HAP-1 (cell line): Measurements from ENCODE around the gene CCSER2.
"Not testable (repeated sequence)": the region's sequence is repeated elsewhere in the genome, so short reads cannot be mapped to it uniquely, and the experiment has no call there.

Experiments
- DNase-seq, 2 experiments: peaks; one replicate each; pipeline ENCODE4 v3.0.0-alpha.2; 2016 to 2020; ENCODE audit warnings: low spot score in 2 of 2
- H3K27me3 ChIP-seq: fragments of 250-450 bp; sonication (Bioruptor Pico); 2 replicates; pipeline ENCODE4 v1.5.1; 2020; ENCODE audit warnings: low read depth, mild to moderate bottlenecking, moderate library complexity
- H3K36me3 ChIP-seq: fragments of 250-450 bp; sonication (Bioruptor Pico); replicated peaks from 2 replicates; pipeline ENCODE4 v1.5.1; 2020; ENCODE audit warnings: mild to moderate bottlenecking
- H3K4me1 ChIP-seq: fragments of 250-450 bp; sonication (Bioruptor Pico); 2 replicates; pipeline ENCODE4 v1.5.1; 2020; ENCODE audit warnings: mild to moderate bottlenecking
- H3K4me3 ChIP-seq: fragments of 250-450 bp; sonication (Bioruptor Pico); 2 replicates; pipeline ENCODE4 v1.5.1; 2020; ENCODE audit warnings: mild to moderate bottlenecking, moderate library complexity
- H3K9me3 ChIP-seq: fragments of 250-450 bp; sonication (Bioruptor Pico); 2 replicates; pipeline ENCODE4 v1.5.1; 2020; ENCODE audit warnings: mild to moderate bottlenecking, moderate library complexity
- in situ Hi-C: fragments of 300-500 bp; cut with MboI; formaldehyde crosslinking; loops from 3 replicates; pipeline ENCODE4 v1.14.3; 2020; ENCODE audit warnings: low sequenced_read_pairs, inconsistent platforms, mixed read lengths

Gene CCSER2

GRCh38 chr10:84522612-84523462 lies 194.4 kb downstream of the CCSER2 start:
- in situ Hi-C loops: no loop called here
- Histone ChIP-seq H3K9me3 (0 out of 2 replicates have a peak, but pooled peaks cover 2% of the 10 kb centered on the region), H3K27me3 (no peaks in the 10 kb centered on the region), H3K36me3 (no peaks in the 10 kb centered on the region), H3K4me1 (peaks cover 7% of the 10 kb centered on the region; the same call in 1 of the 2 replicates), H3K4me3 (no peak overlapping the region)
- DNase-seq: no peak

DNA sequence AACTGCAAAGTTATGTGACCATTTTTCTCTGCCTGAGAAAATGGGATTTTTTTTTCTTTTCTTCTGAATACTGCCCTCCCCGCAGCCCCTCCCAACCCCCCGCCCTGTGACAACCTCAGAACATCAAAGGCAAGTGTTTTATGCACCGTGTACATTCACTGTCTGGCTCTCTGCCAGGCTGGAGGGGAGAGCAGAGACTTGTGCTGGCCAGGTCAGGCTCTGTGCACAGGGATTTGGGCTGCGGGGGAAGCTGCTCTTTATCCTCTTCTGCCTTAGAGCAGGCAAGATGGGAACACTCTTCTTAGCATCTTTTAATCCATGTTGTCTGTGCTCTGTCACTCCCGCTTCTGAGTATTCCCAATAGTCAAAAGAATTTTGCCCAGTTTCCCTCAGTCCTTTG lies 195.1 kb downstream of the CCSER2 start:
- H3K4me1 ChIP-seq: peaks cover 7% of the 10 kb centered on the region; the same call in 1 of the 2 replicates
- in situ Hi-C loops: no loop called here
- H3K27me3 ChIP-seq: no peaks in the 10 kb centered on the region
- H3K4me3 ChIP-seq: no peak overlapping the region
- no peaks in the 10 kb centered on the region for H3K36me3 ChIP-seq
- H3K9me3 ChIP-seq: 0 out of 2 replicates have a peak, but pooled peaks cover 2% of the 10 kb centered on the region
- DNase-seq: peak in 1 of 2 experiments; percentile 56

- Histone ChIP-seq H3K4me1 (peaks cover 7% of the 10 kb centered on the region; the same call in 1 of the 2 replicates), H3K36me3 (no peaks in the 10 kb centered on the region), H3K4me3 (no peak overlapping the region), H3K27me3 (no peaks in the 10 kb centered on the region), H3K9me3 (0 out of 2 replicates have a peak, but pooled peaks cover 2% of the 10 kb centered on the region)
- DNase-seq: no peak
- in situ Hi-C loops: no loop called here
Observed at GRCh38 chr10:84524435-84524834, 196.0 kb downstream of the CCSER2 start.

DNA sequence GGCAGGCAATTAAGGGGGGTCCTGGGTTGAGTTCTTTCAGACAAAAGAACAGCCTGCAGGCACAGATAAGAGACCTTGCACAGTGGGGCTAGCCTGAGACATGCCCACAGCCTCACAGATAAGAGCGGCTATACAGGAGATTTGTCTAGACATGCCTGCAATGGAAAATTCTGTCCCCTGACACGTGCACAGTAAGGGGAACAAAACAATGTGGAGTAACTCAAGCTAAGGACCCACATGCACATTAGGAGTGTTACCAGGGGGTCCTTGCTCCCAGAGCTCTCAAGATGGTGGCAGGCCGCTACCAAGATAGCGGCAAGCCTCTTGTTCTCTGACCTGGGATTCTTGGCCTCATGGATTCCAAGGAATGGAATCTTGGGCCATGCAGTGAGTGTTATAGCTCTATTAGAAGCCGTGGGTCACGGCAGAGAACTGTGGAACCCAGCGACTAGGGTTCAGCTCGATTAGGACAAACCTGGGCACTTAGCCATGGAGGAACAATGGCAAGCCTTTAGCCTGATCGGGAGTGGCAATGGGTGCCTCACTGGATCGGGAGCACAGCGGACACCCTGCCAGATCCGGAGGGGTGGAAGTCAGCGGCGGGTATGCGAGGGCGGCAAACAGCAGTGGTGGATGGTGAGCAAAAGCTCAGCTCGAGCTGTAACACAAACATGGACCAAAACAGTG lies 196.9 kb downstream of the CCSER2 start:
- Histone ChIP-seq H3K4me1 (peaks cover 7% of the 10 kb centered on the region; the same call in 1 of the 2 replicates), H3K36me3 (no peaks in the 10 kb centered on the region), H3K27me3 (no peaks in the 10 kb centered on the region), H3K9me3 (0 out of 2 replicates have a peak, but pooled peaks cover 2% of the 10 kb centered on the region), H3K4me3 (no peak overlapping the region)
- in situ Hi-C loops: no loop called here
- DNase-seq: no peak

DNA sequence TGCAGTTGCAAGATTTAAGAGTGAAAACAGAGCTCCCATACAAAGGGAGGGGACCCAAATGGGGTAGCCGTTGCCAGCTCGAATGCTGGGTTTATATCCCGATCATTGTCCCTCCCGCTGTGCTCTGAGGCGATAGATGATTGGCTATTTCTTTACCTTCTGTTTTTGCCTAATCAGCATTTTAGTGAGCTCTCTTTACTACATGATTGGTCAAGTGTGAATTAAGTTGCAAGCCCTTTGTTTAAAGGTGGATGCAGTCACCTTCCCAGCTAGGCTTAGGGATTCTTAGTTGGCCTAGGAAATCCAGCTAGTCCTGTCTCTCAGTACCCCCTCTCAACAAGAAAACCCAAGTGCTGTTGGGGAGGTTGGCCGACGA lies 197.4 kb downstream of the CCSER2 start:
- H3K36me3 ChIP-seq, H3K9me3 ChIP-seq, DNase-seq, H3K4me1 ChIP-seq, H3K27me3 ChIP-seq, in situ Hi-C loops, H3K4me3 ChIP-seq: not testable (repeated sequence)

DNA sequence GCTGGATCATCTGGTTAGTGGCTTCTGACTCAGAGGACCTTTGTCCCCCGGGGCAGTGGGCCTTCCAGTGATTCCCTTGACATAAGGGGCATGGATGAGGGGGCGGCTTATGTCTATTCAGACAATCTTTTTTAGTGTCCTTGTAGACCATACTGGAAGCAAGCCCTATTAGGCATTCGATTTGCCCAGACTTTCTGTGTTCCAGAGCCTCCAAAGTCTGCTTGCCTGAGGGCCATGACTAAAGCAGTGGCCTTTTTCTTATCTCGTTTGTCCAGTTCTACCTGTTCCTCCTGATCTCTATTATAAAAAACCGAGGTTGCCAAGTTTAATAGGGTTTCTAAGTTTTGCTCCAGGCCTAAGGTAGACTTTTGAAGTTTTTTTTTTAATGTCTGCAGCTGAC lies 199.0 kb downstream of the CCSER2 start:
- H3K4me3 ChIP-seq, in situ Hi-C loops, DNase-seq, H3K4me1 ChIP-seq, H3K9me3 ChIP-seq, H3K36me3 ChIP-seq, H3K27me3 ChIP-seq: not testable (repeated sequence)

DNA sequence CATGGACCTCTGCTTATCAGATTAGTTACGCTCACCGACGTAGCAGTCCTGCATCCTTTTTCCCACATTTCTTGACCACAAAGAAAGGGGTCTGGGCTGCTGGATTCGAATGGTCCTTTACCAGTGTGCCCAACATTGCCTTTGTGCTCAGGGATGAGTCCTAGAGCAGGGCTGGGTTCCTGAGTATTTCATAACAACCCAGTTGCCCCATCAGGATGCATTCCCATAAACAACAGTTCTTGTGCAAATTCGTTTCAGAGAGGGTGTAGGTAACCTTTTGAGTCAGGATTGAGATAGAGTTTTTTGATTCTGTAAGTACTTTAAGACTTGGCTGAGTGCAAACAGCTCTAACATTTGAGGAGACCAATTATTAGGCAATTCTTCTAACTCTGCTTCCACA lies 200.1 kb downstream of the CCSER2 start:
- in situ Hi-C loops, H3K9me3 ChIP-seq, DNase-seq, H3K27me3 ChIP-seq, H3K36me3 ChIP-seq, H3K4me1 ChIP-seq, H3K4me3 ChIP-seq: not testable (repeated sequence)

DNA sequence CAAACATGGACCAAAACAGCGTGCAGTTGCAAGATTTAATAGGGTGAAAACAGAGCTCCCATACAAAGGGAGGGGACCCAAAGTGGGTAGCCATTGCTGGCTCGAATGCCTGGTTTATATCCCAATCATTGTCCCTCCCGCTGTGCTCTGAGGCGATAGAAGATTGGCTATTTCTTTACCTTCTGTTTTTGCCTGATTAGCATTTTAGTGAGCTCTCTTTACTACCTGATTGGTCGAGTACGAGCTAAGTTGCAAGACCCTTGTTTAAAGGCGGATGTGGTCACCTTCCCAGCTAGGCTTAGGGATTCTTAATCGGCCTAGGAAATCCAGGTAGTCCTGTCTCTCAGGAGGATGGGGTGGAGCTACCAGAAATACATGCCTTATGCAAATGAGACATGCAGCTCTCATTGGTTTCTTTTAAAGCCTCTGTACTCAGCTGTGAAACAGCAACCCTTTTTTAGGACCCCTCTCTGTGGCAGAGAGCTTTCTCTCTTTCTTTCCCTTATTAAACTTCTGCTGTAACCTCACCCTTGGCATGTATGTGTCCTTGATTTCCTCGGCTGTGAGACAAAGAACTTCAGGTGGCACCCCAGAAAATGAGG lies 202.4 kb downstream of the CCSER2 start:
- Histone ChIP-seq H3K36me3 (no peaks in the 10 kb centered on the region), H3K27me3 (no peaks in the 10 kb centered on the region), H3K9me3 (no peaks in the 10 kb centered on the region), H3K4me3 (no peak overlapping the region), H3K4me1 (no peaks in the 10 kb centered on the region)
- DNase-seq: no peak
- in situ Hi-C loops: loop anchor here (5.0 kb wide), 1 partner anchor 159 kb away; no protein-coding TSS in a partner anchor

DNA sequence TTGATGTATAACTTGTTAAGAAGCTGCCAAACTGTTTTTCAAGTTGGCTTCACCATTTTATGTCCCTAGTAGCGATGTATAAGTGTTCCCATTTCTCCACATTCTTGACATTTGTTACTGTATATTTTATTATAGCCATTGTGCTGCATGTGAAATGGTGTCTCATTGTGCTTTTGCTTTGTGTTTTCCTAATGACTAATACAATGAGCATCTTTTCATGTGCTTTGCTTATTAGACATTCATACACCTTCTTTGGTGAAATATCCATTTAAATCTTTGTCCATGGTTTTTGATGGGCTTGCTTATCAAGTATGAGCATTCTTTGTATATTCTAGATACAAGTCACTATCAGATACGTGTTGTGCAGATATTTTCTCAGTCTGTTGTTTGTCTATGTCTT lies 203.0 kb downstream of the CCSER2 start:
- no peak overlapping the region for H3K4me3 ChIP-seq
- H3K27me3 ChIP-seq: no peaks in the 10 kb centered on the region
- in situ Hi-C loops: loop anchor here (5.0 kb wide), 1 partner anchor 159 kb away; no protein-coding TSS in a partner anchor
- no peaks in the 10 kb centered on the region for H3K9me3 ChIP-seq
- no peak for DNase-seq
- H3K4me1 ChIP-seq: no peaks in the 10 kb centered on the region
- no peaks in the 10 kb centered on the region for H3K36me3 ChIP-seq

- Histone ChIP-seq H3K4me1 (no peaks in the 10 kb centered on the region), H3K36me3 (no peaks in the 10 kb centered on the region), H3K4me3 (no peak overlapping the region), H3K9me3 (no peaks in the 10 kb centered on the region), H3K27me3 (no peaks in the 10 kb centered on the region)
- in situ Hi-C loops: loop anchor here (5.0 kb wide), 1 partner anchor 162 kb away; no protein-coding TSS in a partner anchor
- DNase-seq: no peak
Observed at GRCh38 chr10:84534168-84534567, 205.8 kb downstream of the CCSER2 start.

DNA sequence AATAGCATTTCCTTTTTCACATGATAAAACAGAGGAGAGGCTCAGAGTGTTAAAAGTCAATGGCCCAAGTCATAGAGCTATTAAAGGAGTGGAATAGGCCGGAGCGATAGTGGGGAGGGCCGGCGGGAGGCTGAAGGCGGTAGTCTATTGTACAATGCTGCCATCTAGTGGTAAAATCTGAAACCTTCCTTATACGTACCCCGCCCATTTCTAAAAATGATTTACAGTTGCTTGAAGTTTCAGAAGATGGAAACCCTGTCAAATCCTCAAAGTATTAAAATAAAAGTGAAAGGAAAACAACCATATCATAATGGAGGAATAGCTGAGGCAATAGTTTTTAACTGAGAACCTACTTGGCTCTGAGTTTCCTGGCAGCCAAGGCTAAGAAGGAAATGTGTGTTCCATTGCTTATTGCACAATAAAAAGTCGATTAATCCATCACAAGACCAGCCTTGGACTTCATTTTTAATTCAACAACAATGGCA lies 209.1 kb downstream of the CCSER2 start:
- Histone ChIP-seq H3K9me3 (no peaks in the 10 kb centered on the region), H3K4me1 (no peaks in the 10 kb centered on the region), H3K4me3 (no peak overlapping the region), H3K36me3 (no peaks in the 10 kb centered on the region), H3K27me3 (no peaks in the 10 kb centered on the region)
- DNase-seq: peak; percentile 68 to 76
- in situ Hi-C loops: no loop called here

DNA sequence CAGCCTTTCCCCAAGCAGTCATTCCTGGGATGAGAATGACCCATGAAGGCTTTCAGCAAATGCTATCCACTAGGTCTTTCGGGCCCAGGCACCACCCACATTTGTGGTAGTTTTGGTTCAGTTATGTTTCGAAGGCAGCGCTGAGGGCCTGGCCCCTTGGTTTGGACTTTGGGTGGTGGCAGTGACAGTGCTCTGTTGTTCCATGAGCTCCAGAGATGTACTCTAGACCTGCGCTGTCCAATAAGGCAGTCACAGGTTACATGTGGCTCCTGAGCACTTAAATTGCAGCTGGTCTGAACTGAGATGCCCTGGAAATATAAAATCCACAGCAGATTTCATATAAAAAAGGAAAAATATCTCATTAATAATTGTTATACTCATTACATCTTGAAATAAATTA lies 209.6 kb downstream of the CCSER2 start:
- in situ Hi-C loops: no loop called here
- peaks cover 4% of the 10 kb centered on the region for H3K4me1 ChIP-seq
- no peaks in the 10 kb centered on the region for H3K36me3 ChIP-seq
- no peak overlapping the region for H3K4me3 ChIP-seq
- no peak for DNase-seq
- no peaks in the 10 kb centered on the region for H3K9me3 ChIP-seq
- H3K27me3 ChIP-seq: no peaks in the 10 kb centered on the region

DNA sequence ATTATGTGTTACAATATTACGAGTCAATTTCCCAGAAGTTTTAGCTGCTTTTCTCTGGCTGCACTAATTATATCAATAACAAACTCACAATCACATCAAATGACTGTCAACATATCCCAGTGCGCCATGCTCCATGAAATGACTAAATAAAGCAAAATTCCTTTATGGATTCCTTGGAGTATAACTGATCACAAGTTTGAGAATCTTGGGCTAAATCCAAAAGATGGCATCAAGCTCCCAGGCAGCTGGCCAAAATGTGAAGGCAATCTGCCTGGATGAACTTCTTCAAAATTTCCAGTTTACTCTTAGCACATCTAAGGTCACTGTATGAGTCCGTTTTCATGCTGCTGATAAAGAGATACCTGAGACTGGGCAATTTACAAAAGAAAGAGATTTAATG lies 210.8 kb downstream of the CCSER2 start:
- Histone ChIP-seq H3K36me3 (no peaks in the 10 kb centered on the region), H3K9me3 (no peaks in the 10 kb centered on the region), H3K4me3 (no peak overlapping the region), H3K27me3 (no peaks in the 10 kb centered on the region), H3K4me1 (peaks cover 5% of the 10 kb centered on the region)
- in situ Hi-C loops: no loop called here
- no peak for DNase-seq
